Lung (tissue), 12 donors: ENCODE results near the gene PRDX2. TPM values are rescaled to one million over a fixed set of nuclear protein-coding genes. Genes with fewer than 3 reads are reported as not detected.

Experiments used
- ATAC-seq: fragments of 200-7000 bp; cut with Tn5 transposase; one replicate; pipeline ENCODE4 v1.9.1; 2020; ENCODE audit warnings: moderate number of reproducible peaks; ENCODE audit not compliant: insufficient read depth, low FRiP score
- DNase-seq, 3 donors: peaks; one replicate each; pipeline ENCODE4 v3.0.0-alpha.2; 2013 to 2017
- H3K27ac ChIP-seq, 2 donors: one replicate each; pipeline ENCODE4 v1.5.1; 2013; ENCODE audit warnings: mild to moderate bottlenecking in 2 of 2, moderate library complexity in 2 of 2, control low read depth in 1 of 2, inconsistent platforms in 1 of 2, low read depth in 1 of 2, low read length in 1 of 2
- H3K27me3 ChIP-seq, 3 donors: one replicate each; pipeline ENCODE4 v1.5.1; 2013; ENCODE audit warnings: low read length in 2 of 3; ENCODE audit not compliant: control insufficient read depth in 3 of 3, insufficient read depth in 3 of 3
- H3K36me3 ChIP-seq, 4 donors: one replicate each; pipeline ENCODE4 v1.5.1; 2013; ENCODE audit warnings: low read length in 4 of 4, mild to moderate bottlenecking in 1 of 4, moderate library complexity in 1 of 4; ENCODE audit not compliant: control insufficient read depth in 4 of 4, insufficient read depth in 4 of 4
- H3K4me1 ChIP-seq, 5 donors: one replicate each; pipeline ENCODE4 v1.5.1; 2013; ENCODE audit warnings: low read length in 5 of 5, mild to moderate bottlenecking in 2 of 5, moderate library complexity in 1 of 5; ENCODE audit not compliant: control insufficient read depth in 5 of 5, insufficient read depth in 5 of 5
- H3K4me3 ChIP-seq: one replicate; pipeline ENCODE4 v1.5.1; 2013; ENCODE audit warnings: mild to moderate bottlenecking, control low read depth, moderate library complexity
- H3K9ac ChIP-seq, 2 donors: one replicate each; pipeline ENCODE4 v1.5.1; 2013; ENCODE audit warnings: low read length in 2 of 2, control low read depth in 1 of 2; ENCODE audit not compliant: insufficient read depth in 1 of 2
- H3K9me3 ChIP-seq, 4 donors: one replicate each; pipeline ENCODE4 v1.5.1; 2013; ENCODE audit warnings: low read length in 3 of 4, mild to moderate bottlenecking in 1 of 4, moderate library complexity in 1 of 4; ENCODE audit not compliant: control insufficient read depth in 4 of 4, insufficient read depth in 3 of 4
- WGBS, 2 donors: extraction: QIAGEN DNeasy Blood & Tissue Kit; methylation state at CpG; one replicate each; pipeline ENCODE4 v1.1.7; 2013; 5-methylcytosine and 5-hydroxymethylcytosine counted together
- polyA plus RNA-seq, 2 donors: library from polyadenylated mRNA; stranded (reverse); fragments of 200-250 nt; gene quantifications; one replicate each; pipeline ENCODE4 v1.2.1, GENCODE V29; 2013
- total RNA-seq, 2 donors: library from RNA; depleted of rRNA in 1 of 2; stranded (reverse); fragments of >200 nt in 1 of 2; gene quantifications; one replicate each; pipeline ENCODE4 v1.2.1, GENCODE V29; 2014 to 2021
- TF ChIP-seq, protein P1 (sequence below): IDR thresholded peaks from 2 replicates; pipeline ENCODE4 v1.5.1; 2012; ENCODE audit warnings: mild to moderate bottlenecking; ENCODE audit errors: control extremely low read depth, extremely low read depth
- donor health status: control.
- donor health status: control.
- donor health status: Bipolar disorder and iron deficiency.
- donor health status: healthy.
- donor health status: DM: yes; HTN: yes; CAD: no.

PRDX2 gene
- total and polyA plus RNA-seq, 4 donors, result 132 to 196 (median 173) TPM

DNA sequence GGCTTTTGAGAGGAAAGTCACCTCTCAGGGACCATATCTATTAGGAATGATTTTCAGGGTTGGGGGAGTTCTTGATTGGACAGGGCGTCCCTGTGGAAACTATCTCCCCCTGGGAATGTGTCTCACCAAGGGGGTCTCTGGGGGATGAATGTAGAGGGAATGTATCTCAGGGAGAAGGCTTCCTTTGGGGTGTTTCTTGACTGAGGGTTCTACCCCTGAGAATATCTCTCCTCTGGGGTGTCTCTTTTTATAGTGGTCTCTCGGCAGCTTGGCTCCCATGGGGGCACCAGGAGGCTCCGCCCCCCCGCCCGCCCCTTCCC is 31.8 kb upstream of the PRDX2 start:
- WGBS, 2 donors, result 0 to 2% methylated on average over 3 to 5 of the region's 5 CpGs
- H3K27me3 ChIP-seq, result peaks cover 0 to 60% (median 58%) of the 10 kb centered on the region in 3 donors
- H3K27ac ChIP-seq, result no peak overlapping the region

DNA sequence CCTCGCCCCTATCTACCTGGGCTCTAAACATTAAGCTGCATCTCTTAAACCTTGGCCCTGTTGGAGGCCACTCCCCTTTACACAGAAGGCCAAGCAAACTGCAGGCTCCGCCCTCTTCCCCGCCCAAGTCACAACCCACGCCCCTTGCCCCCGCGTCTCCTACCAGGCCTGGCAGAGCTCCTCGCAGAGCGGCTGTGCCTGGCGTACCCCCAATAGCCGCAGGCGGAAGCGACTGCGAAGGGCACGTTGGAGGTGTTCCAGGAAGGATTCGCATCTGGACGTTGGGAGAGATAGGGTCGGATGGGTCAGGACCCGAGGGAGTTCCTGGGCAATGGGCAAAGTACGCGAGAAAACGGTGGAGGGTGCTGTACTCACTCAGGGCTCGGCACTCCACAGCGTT is 26.9 kb upstream of the PRDX2 start:
- Histone ChIP-seq H3K4me1 (peaks cover 0 to 10% (median 0%) of the 10 kb centered on the region in 5 donors), H3K9me3 (no peaks in the 10 kb centered on the region), H3K27me3 (peaks cover 5 to 24% (median 21%) of the 10 kb centered on the region in 3 donors), H3K4me3 (no peak overlapping the region), H3K9ac (no peak overlapping the region), H3K27ac (no peak overlapping the region), H3K36me3 (no peaks in the 10 kb centered on the region)
- ATAC-seq (no peak), DNase-seq (peak in 1 of 3 donors; percentile 31)
- TF ChIP-seq, protein P1, sequence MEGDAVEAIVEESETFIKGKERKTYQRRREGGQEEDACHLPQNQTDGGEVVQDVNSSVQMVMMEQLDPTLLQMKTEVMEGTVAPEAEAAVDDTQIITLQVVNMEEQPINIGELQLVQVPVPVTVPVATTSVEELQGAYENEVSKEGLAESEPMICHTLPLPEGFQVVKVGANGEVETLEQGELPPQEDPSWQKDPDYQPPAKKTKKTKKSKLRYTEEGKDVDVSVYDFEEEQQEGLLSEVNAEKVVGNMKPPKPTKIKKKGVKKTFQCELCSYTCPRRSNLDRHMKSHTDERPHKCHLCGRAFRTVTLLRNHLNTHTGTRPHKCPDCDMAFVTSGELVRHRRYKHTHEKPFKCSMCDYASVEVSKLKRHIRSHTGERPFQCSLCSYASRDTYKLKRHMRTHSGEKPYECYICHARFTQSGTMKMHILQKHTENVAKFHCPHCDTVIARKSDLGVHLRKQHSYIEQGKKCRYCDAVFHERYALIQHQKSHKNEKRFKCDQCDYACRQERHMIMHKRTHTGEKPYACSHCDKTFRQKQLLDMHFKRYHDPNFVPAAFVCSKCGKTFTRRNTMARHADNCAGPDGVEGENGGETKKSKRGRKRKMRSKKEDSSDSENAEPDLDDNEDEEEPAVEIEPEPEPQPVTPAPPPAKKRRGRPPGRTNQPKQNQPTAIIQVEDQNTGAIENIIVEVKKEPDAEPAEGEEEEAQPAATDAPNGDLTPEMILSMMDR, result no peak
- 6 to 8% methylated on average over 23 of the region's 23 CpGs for WGBS, 2 donors

More for the DNA sequence above, 31.8 kb upstream of the PRDX2 start:
- TF ChIP-seq, protein P1, result no peak
- ATAC-seq, result no peak
- Histone ChIP-seq H3K9me3 (peaks cover 0 to 4% (median 0%) of the 10 kb centered on the region in 4 donors), H3K4me3 (no peak overlapping the region), H3K36me3 (no peaks in the 10 kb centered on the region), H3K9ac (no peak overlapping the region), H3K4me1 (peaks cover 0 to 9% (median 0%) of the 10 kb centered on the region in 5 donors)
- no peak for DNase-seq

DNA sequence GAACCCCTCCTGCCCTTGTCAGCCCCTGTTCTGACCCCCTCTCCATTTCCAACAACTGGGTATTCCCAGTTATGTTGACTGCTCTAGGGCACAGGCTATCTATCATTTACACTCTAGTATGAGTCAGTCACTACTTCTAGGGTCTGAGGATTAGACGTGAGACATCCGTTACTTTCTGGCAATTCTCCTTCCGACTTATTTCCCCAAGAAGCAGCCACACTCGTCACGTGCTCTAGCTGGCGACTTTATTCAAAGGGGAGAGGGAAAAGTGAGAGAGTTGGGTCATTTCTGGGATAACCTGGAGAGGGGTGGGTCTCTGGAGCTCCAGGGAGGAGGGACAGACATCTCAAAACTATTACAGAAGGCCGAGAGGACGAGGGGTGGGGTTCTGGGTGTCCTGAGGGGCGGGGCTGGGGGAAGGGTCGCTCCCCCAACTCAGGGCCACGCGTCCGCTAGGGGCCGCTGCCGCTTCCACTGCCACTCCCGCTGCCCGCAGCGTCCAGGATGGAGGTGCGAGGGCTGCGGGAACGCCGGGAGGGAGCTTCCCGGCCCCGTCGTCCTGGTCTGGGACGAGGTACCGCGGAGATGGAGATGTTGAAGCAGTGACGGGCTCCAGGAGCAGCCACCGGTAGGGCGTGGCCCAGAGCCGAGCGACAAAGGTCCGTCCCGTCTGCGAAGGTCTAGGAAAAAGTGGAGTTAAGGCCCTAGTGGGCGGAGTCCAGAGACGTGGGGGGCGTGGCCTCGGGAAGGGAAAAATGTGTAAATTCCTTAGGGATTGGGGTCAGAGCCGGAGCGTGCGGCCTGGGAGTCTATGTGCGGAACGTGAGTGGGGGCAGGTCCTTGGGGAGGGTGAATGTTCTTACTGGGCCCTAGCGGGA is 23.9 kb upstream of the PRDX2 start:
- peaks cover 0 to 4% (median 1%) of the 10 kb centered on the region in 4 donors for H3K9me3 ChIP-seq

More for the DNA sequence above, 23.9 kb upstream of the PRDX2 start:
- no peak overlapping the region for H3K27ac ChIP-seq
- H3K36me3 ChIP-seq, result no peaks in the 10 kb centered on the region
- peaks cover 0 to 8% (median 0%) of the 10 kb centered on the region in 5 donors for H3K4me1 ChIP-seq
- WGBS, 2 donors, result 5 to 7% methylated on average over 41 to 46 of the region's 46 CpGs
- ATAC-seq (no peak), DNase-seq (peak in 2 of 3 donors; percentile 13 to 48)
- TF ChIP-seq, protein P1, result no peak
- H3K4me3 ChIP-seq, result no peak overlapping the region
- peaks cover 5 to 10% (median 5%) of the 10 kb centered on the region in 3 donors for H3K27me3 ChIP-seq
- H3K9ac ChIP-seq, result no peak overlapping the region
